Peyer's patch (tissue), 4 donors: Measurements from ENCODE around the gene HYAL1.

Experiments
- CTCF ChIP-seq, 6 experiments: fragments of 450-650 bp in 4 of 6; fragments of 200-600 bp in 2 of 6; sonication (generic) in 1 of 6; IDR thresholded peaks; one replicate each; pipeline ENCODE4 v1.5.1; 2017 to 2019; ENCODE audit warnings: antibody characterized with exemption in 6 of 6, mild to moderate bottlenecking in 3 of 6, moderate library complexity in 1 of 6
- POLR2A ChIP-seq, 2 donors: fragments of 450-650 bp; IDR thresholded peaks; one replicate each; pipeline ENCODE4 v1.5.1; 2017; ENCODE audit warnings: antibody characterized with exemption in 2 of 2, mild to moderate bottlenecking in 2 of 2, moderate library complexity in 2 of 2

GRCh38 chr3:50266017-50266416 is 37.4 kb downstream of the HYAL1 start:
- no peak for TF ChIP-seq CTCF (IDR thresholded peaks at IDR 0.05)
- no peak for TF ChIP-seq POLR2A (IDR thresholded peaks at IDR 0.05)
